HuH-7 (cell line): Measurements from ENCODE around the gene PNRC2.
"Not testable (repeated sequence)": the region's sequence is repeated elsewhere in the genome, so short reads cannot be mapped to it uniquely, and the experiment has no call there.

Source experiments
- DNase-seq: peaks from one replicate; pipeline ENCODE4 v3.0.0; 2011; ENCODE audit warnings: low spot score

Gene PNRC2

GRCh38 chr1:23992011-23992410 is 32.4 kb downstream of the PNRC2 start:
- not testable (repeated sequence) for DNase-seq

DNA sequence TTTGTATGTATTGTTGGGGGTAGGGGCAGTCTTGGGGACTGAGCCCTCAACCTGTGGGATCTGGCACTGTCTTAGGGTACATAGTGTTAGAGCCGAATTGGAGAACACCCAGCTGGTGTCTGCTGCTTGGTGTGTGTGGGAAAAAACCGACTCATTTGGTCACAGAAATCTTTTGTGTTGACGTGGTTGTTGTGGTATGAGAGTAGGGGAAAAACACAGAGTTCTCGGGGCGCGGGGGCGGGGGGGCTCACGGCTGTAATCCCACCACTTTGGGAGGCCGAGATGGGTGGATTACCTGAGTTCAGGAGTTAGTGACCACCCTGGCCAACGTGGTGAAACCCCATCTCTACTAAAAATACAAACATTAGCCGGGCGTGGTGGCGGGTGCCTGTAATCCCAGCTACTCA is 35.8 kb downstream of the PNRC2 start:
- DNase-seq, result no peak

GRCh38 chr1:23996700-23997229 is 37.1 kb downstream of the PNRC2 start:
- no peak for DNase-seq

GRCh38 chr1:23997812-23998211 is 38.2 kb downstream of the PNRC2 start:
- DNase-seq, result no peak

DNA sequence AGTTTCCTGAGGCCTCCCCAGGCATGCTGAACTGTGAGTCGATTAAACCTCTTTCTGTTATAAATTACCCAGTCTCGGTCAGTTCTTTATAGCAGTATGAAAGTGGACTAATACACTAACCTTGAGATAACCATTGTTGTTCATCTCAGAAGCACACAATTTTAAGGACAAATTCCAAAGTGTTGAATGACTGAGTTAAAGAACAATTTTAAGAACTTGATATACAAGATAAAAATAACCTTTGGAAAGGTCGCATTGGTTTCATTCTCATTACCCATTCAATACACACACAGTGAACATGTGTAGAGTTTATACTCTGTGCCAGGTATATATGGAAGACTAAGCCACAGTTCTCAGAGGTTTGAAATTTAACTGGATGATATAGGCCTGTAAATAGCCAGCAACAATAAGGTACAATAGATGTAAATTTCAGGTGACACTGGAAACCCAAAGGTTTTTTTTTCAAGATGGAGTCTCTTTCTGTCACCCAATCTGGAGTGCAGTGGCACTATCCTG is 39.6 kb downstream of the PNRC2 start:
- DNase-seq, result no peak

DNA sequence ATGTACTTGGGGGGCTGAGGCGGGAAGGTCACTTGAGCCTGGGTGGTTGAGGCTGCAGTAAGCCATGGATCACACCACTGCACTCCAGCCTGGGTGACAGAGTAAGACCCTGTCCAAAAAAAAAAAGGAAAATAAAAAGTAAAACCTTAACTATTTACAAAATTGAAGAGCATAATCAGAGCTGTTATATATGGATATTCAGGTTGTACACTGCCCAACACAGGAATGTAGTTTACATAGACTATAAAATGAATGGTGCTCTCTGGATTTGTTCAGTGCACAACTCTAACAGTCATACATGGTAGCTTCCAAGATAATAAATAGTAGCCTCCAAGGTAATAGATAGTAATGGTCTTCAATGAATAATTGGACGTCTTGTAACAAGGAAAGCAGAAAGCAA is 43.1 kb downstream of the PNRC2 start:
- no peak for DNase-seq

- DNase-seq, result peak; percentile 63
These were observed 43.8 kb downstream of the PNRC2 start for GRCh38 chr1:24003331-24003972.

DNA sequence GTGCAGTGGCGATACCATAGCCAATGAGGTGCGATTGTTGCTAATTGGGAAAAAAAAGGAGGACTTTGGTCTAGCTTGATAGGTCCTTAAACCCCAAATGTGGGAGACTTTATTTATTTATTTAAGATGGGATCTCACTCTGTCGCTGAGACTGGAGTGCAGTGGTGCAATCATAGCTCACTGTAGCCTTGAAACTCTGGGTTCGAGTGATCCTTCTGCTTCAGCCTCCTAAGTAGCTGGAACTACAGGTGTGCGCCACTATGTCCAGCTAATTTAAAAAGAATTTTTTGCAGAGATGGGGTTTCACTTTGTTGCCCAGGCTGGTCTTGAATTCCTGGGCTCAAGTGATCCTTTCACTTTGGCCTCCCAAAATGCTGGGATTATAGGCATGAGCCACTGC is 44.5 kb downstream of the PNRC2 start:
- DNase-seq, result no peak

DNA sequence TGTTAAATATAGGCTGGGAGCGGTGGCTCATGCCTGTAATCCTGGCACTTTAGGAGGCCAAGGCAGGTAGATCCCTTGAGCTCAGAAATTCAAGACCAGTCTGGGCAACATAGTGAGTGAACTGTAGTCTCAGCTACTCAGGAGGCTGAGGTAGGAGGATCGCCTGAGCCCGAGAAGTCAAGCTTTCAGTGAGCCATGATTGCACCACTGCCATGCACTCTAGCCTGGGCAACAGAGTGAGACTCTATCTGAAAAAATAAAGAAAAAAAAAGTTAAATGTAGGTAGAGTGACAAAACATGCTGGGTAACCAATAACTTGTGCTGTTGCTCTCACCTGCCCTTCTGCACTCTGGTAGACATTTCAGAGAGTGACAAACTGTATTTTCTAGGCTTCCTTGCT is 45.5 kb downstream of the PNRC2 start:
- no peak for DNase-seq

DNA sequence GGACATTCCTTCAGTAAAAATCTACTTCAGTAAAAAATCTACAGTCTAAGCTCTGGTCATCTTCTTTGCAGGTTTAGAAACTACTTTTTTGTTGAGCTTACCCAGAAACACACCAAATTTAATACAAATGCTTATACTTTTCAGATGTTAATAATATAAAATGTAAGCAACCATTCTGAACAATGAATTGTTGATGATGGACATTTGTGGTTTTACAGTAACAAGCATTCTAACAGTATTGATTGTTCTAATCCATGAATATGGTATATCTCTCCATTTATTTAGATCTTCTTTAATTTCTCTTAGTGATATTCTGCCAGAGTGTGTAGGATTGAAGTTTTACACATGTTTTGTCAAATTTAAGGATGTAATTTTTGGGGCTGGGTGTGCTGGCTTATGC is 47.5 kb downstream of the PNRC2 start:
- no peak for DNase-seq

DNA sequence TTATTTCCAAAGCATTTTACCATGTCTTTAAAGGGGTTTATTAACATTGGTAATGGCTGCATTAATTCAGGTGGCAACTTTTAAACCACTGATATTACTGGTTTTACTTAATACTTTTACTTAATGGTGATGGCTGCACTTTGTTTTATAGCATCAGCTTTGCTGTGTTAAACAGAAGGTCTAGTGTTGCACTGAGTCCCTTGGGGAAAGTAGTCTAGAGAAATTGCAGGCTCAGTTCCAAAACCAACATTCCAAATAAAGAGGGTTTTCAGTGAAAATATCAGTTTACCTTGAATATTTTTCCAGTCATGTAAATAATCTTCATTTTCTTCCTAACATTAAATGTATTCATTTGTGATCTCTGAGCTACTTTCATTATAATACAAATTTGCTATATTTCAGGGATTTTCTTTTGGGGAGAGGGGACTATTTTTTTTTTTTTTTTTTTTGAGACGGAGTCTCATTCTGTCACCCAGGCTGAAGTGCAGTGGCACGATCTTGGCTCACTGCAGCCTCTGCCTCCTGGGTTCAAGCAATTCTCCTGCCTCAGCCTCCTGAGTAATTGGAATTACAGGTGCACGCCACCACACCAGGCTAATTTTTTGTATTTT is 49.1 kb downstream of the PNRC2 start:
- not testable (repeated sequence) for DNase-seq

GRCh38 chr1:24009406-24009805 is 49.8 kb downstream of the PNRC2 start:
- DNase-seq, result no peak

GRCh38 chr1:24010650-24011049 is 51.0 kb downstream of the PNRC2 start:
- no peak for DNase-seq

- not testable (repeated sequence) for DNase-seq
These were observed 53.2 kb downstream of the PNRC2 start for GRCh38 chr1:24012878-24013277.
